ENCODE data around the gene GALNT9.

The GALNT9 gene

GRCh38 chr12:132180648-132181546 lies 148.5 kb downstream of the GALNT9 start:
- DNase-seq (ENCODE audit: low spot score): no peak

- no peak for DNase-seq (ENCODE audit: low spot score)
Observed at GRCh38 chr12:132179431-132180362, 149.7 kb downstream of the GALNT9 start.

- no peak for DNase-seq (ENCODE audit: low spot score)
Observed at GRCh38 chr12:132178801-132179401, 150.5 kb downstream of the GALNT9 start.

GRCh38 chr12:132178316-132178715 lies 151.1 kb downstream of the GALNT9 start:
- no peak for DNase-seq (ENCODE audit: low spot score)

GRCh38 chr12:132176920-132177551 lies 152.4 kb downstream of the GALNT9 start:
- no peak for DNase-seq (ENCODE audit: low spot score)

- DNase-seq (ENCODE audit: low spot score): no peak
Observed at GRCh38 chr12:132176385-132176919, 152.9 kb downstream of the GALNT9 start.

- DNase-seq (ENCODE audit: low spot score): no peak
Observed at GRCh38 chr12:132175496-132176384, 153.6 kb downstream of the GALNT9 start.

- no peak for DNase-seq (ENCODE audit: low spot score)
Observed at GRCh38 chr12:132174839-132175490, 154.4 kb downstream of the GALNT9 start.

- DNase-seq (ENCODE audit: low spot score): no peak
Observed at GRCh38 chr12:132174015-132174838, 155.2 kb downstream of the GALNT9 start.

GRCh38 chr12:132173135-132174014 lies 156.0 kb downstream of the GALNT9 start:
- DNase-seq (ENCODE audit: low spot score): no peak

- DNase-seq (ENCODE audit: low spot score): no peak
Observed at GRCh38 chr12:132172619-132173018, 156.8 kb downstream of the GALNT9 start.

- no peak for DNase-seq (ENCODE audit: low spot score)
Observed at GRCh38 chr12:132171968-132172521, 157.3 kb downstream of the GALNT9 start.

GRCh38 chr12:132171293-132171967 lies 158.0 kb downstream of the GALNT9 start:
- no peak for DNase-seq (ENCODE audit: low spot score)

- DNase-seq (ENCODE audit: low spot score): no peak
Observed at GRCh38 chr12:132170637-132171292, 158.6 kb downstream of the GALNT9 start.

GRCh38 chr12:132170094-132170636 lies 159.2 kb downstream of the GALNT9 start:
- no peak for DNase-seq (ENCODE audit: low spot score)

GRCh38 chr12:132169376-132169775 lies 160.0 kb downstream of the GALNT9 start:
- no peak for DNase-seq (ENCODE audit: low spot score)

Measured in hematopoietic multipotent progenitor cell treated with erythropoietin and hydrocortisone succinate and interleukin-3 and kit ligand, for 17 days (in vitro differentiated cells).